Measurements from ENCODE around the gene SCYGR2.
A peak's percentile ranks its signal among the peaks of the same experiment; 100 is the strongest.
"Not testable (repeated sequence)": the region's sequence is repeated elsewhere in the genome, so short reads cannot be mapped to it uniquely, and the experiment has no call there.

The SCYGR2 gene, protein sequence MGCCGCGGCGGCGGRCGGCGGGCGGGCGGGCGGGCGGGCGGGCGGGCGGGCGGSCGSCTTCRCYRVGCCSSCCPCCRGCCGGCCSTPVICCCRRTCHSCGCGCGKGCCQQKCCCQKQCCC

DNA sequence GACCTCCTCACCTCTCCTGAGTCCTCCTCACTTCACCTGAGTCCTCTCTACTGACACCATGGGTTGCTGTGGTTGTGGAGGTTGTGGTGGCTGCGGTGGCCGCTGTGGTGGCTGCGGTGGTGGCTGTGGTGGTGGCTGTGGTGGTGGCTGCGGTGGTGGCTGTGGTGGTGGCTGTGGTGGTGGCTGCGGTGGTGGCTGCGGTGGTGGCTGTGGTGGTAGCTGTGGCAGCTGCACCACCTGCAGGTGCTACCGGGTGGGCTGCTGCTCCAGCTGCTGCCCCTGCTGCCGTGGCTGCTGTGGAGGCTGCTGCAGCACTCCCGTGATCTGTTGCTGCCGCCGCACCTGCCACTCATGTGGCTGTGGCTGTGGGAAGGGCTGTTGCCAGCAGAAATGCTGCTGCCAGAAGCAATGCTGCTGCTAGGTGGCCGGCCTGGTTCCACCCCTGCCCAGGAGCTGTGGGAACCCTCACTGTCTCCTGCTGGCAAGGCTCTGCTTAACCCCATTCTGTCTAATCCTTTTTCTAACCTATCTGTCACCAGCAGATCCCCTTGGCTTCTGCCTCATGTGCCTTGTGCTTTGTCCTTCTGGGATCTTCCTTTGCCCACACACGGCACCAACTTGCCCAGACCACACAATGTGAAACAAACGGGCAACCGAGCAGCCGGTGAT, at the start of gene SCYGR2:
Gene SCYGR2, plus strand, starts transcription at position 59 of the 669 bp plus-strand sequence. Its CDS starts 0 bp downstream, at position 59.
- H3K36me3 Mint-ChIP-seq (ENCODE audit: low read depth); H3K9me3 Mint-ChIP-seq; H3K4me3 Mint-ChIP-seq; H3K4me1 Mint-ChIP-seq; DNase-seq; H3K27me3 Mint-ChIP-seq (ENCODE audit: low read depth, poor library complexity): not testable (repeated sequence)
- peak within 1 kb of the TSS; percentile 74 for H3K27ac Mint-ChIP-seq

DNA sequence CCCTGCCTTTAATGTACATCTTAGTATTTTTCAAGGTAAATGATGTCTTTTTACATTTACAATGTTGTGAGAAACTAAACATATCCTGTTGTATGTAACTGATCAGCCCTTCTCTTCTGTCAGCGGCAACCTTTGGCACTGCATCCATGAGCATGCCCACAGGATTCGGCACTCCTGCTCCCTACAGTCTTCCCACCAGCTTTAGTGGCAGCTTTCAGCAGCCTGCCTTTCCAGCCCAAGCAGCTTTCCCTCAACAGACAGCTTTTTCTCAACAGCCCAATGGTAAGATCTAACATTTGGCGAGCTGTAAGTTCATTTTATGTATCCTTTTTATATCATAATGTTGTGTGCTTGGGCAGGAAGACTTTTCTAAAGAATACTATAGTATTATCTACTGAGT, 46.9 kb upstream of the SCYGR2 start:
- Mint-ChIP-seq H3K9me3 (peaks cover 3% of the 10 kb centered on the region), H3K4me1 (no peaks in the 10 kb centered on the region), H3K36me3 (ENCODE audit: low read depth) (peaks cover 38% of the 10 kb centered on the region), H3K27ac (peak overlapping the region; percentile 81), H3K4me3 (no peak overlapping the region), H3K27me3 (ENCODE audit: low read depth, poor library complexity) (no peaks in the 10 kb centered on the region)
- TF ChIP-seq, protein P1, sequence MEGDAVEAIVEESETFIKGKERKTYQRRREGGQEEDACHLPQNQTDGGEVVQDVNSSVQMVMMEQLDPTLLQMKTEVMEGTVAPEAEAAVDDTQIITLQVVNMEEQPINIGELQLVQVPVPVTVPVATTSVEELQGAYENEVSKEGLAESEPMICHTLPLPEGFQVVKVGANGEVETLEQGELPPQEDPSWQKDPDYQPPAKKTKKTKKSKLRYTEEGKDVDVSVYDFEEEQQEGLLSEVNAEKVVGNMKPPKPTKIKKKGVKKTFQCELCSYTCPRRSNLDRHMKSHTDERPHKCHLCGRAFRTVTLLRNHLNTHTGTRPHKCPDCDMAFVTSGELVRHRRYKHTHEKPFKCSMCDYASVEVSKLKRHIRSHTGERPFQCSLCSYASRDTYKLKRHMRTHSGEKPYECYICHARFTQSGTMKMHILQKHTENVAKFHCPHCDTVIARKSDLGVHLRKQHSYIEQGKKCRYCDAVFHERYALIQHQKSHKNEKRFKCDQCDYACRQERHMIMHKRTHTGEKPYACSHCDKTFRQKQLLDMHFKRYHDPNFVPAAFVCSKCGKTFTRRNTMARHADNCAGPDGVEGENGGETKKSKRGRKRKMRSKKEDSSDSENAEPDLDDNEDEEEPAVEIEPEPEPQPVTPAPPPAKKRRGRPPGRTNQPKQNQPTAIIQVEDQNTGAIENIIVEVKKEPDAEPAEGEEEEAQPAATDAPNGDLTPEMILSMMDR (IDR thresholded peaks at IDR 0.05), result no peak
- no peak for DNase-seq

DNA sequence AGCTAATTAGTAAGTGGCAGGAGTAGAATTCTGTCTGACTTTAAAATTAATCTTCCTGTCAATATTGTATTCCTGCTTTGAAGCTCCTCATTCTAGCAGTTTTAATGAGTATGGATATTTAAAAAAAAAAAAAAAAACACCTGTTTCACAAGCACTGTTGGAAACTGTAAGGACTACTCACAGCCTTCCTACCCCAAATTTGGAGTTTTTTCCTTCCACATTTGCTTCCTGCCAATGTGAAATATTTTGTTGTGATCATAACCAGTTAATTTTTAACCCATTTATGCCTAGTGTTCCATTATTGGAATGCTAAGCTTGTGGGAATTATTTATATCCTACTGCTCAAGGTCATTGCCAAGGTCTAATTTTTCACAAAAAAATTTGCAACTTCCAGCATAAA, 36.1 kb upstream of the SCYGR2 start:
- no peak overlapping the region for H3K4me3 Mint-ChIP-seq
- H3K36me3 Mint-ChIP-seq (ENCODE audit: low read depth), result no peaks in the 10 kb centered on the region
- H3K27ac Mint-ChIP-seq, result no peak overlapping the region
- DNase-seq, result no peak
- H3K4me1 Mint-ChIP-seq, result no peaks in the 10 kb centered on the region
- TF ChIP-seq, protein P1 (IDR thresholded peaks at IDR 0.05), result no peak
- H3K27me3 Mint-ChIP-seq (ENCODE audit: low read depth, poor library complexity), result no peaks in the 10 kb centered on the region
- H3K9me3 Mint-ChIP-seq, result no peaks in the 10 kb centered on the region

DNA sequence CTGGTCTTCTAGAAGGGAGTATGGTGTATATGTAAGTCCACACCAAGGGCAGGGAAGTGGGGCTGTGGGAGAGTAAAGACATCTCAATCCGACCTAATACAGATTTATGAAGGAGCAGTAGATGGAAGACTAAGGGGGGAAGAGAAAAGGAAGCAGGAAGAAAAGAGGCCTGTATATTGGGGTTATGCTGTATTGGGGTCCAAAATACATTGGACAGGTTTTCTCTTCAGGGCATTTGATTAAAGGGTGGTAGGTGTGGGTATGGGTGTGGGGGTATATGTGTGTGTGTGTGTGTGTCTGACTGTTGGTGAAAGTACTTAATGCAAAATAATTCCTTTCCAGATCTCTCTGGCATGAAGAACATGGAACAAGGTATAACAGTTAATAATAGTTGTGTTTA, 33.6 kb upstream of the SCYGR2 start:
- no peak overlapping the region for H3K4me3 Mint-ChIP-seq
- no peak overlapping the region for H3K27ac Mint-ChIP-seq
- no peaks in the 10 kb centered on the region for H3K36me3 Mint-ChIP-seq (ENCODE audit: low read depth)
- H3K4me1 Mint-ChIP-seq, result no peaks in the 10 kb centered on the region
- no peaks in the 10 kb centered on the region for H3K27me3 Mint-ChIP-seq (ENCODE audit: low read depth, poor library complexity)
- TF ChIP-seq, protein P1 (IDR thresholded peaks at IDR 0.05), result no peak
- H3K9me3 Mint-ChIP-seq, result no peaks in the 10 kb centered on the region
- DNase-seq, result no peak

DNA sequence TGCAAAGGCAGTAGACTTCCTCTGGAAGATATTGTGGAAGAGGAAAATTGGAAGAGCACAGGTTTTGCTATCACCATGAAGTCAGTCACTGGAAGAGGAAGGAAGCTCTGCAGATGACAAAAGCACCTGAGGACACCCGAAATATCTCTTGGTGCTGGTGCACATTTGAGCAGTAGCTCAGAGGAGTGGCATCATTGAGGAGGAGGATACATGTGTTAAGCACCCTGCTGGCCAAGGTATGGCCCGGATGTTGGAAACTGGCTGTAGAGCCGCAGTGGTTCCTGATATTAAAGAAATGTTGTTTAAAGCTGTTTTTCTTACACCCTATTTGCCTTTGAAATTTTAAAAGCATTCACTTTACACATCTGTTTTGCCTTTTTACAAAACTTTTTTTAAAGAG, 32.7 kb upstream of the SCYGR2 start:
- no peaks in the 10 kb centered on the region for H3K36me3 Mint-ChIP-seq (ENCODE audit: low read depth)
- H3K9me3 Mint-ChIP-seq, result no peaks in the 10 kb centered on the region
- no peaks in the 10 kb centered on the region for H3K4me1 Mint-ChIP-seq
- no peak overlapping the region for H3K27ac Mint-ChIP-seq
- no peak overlapping the region for H3K4me3 Mint-ChIP-seq
- no peak for DNase-seq
- H3K27me3 Mint-ChIP-seq (ENCODE audit: low read depth, poor library complexity), result no peaks in the 10 kb centered on the region
- TF ChIP-seq, protein P1 (IDR thresholded peaks at IDR 0.05), result no peak

DNA sequence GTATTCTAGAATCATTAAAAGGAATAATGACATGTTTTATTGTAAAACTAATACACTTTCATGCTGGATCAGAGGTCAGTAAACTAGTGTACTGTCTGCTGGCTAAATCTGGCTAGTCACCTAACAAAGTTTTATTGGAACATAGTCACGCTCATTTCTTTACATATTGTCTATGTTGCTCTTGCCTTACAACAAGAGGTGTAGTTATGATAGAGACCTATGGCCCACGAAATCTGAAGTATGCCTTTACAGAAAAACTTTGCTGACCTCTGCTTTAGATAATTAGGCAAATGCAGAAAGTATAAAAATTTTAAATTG, 29.9 kb upstream of the SCYGR2 start:
- H3K4me1 Mint-ChIP-seq, result no peaks in the 10 kb centered on the region
- no peak overlapping the region for H3K4me3 Mint-ChIP-seq
- H3K36me3 Mint-ChIP-seq (ENCODE audit: low read depth), result no peaks in the 10 kb centered on the region
- H3K27me3 Mint-ChIP-seq (ENCODE audit: low read depth, poor library complexity), result no peaks in the 10 kb centered on the region
- H3K27ac Mint-ChIP-seq, result no peak overlapping the region
- no peak for DNase-seq
- TF ChIP-seq, protein P1 (IDR thresholded peaks at IDR 0.05), result no peak
- H3K9me3 Mint-ChIP-seq, result no peaks in the 10 kb centered on the region
